Stimulated activated naive CD8-positive, alpha-beta T cell treated with anti-CD3 and anti-CD28 coated beads, Interleukin-15, Interleukin-2, amounts not matched to agents 100 ng/mL and 50 ng/mL, for 24 hours (primary cell): ENCODE measurements around the gene ANKZF1.

Source experiments
- H3K27ac Mint-ChIP-seq: one replicate; pipeline ENCODE4 v1.8.0; 2021; ENCODE audit warnings: mild to moderate bottlenecking, mixed read lengths
- H3K27me3 Mint-ChIP-seq: one replicate; pipeline ENCODE4 v1.8.0; 2021; ENCODE audit warnings: mixed read lengths
- H3K36me3 Mint-ChIP-seq: one replicate; pipeline ENCODE4 v1.8.0; 2021; ENCODE audit warnings: low read depth, mixed read lengths
- H3K4me1 Mint-ChIP-seq: one replicate; pipeline ENCODE4 v1.8.0; 2021; ENCODE audit warnings: low read depth, mixed read lengths
- H3K4me3 Mint-ChIP-seq: one replicate; pipeline ENCODE4 v1.8.0; 2021; ENCODE audit warnings: mild to moderate bottlenecking, mixed read lengths
- H3K9me3 Mint-ChIP-seq: one replicate; pipeline ENCODE4 v1.8.0; 2021; ENCODE audit warnings: mixed read lengths

ANKZF1 gene

GRCh38 chr2:219230059-219230540 is 494 bp downstream of the ANKZF1 start:
- Mint-ChIP-seq H3K36me3 (peaks cover 59% of the 10 kb centered on the region), H3K4me3 (peak overlapping the region; percentile 100), H3K27ac (peak overlapping the region; percentile 100), H3K4me1 (peaks cover 54% of the 10 kb centered on the region), H3K9me3 (no peaks in the 10 kb centered on the region), H3K27me3 (no peaks in the 10 kb centered on the region)

- Mint-ChIP-seq H3K4me1 (peaks cover 32% of the 10 kb centered on the region), H3K27ac (no peak overlapping the region), H3K9me3 (no peaks in the 10 kb centered on the region), H3K4me3 (no peak overlapping the region), H3K36me3 (peaks cover 78% of the 10 kb centered on the region), H3K27me3 (no peaks in the 10 kb centered on the region)
These were observed 4.7 kb downstream of the ANKZF1 start for GRCh38 chr2:219234331-219234730.

GRCh38 chr2:219243291-219243761 is 13.7 kb downstream of the ANKZF1 start:
- Mint-ChIP-seq H3K36me3 (peaks cover 11% of the 10 kb centered on the region), H3K27ac (no peak overlapping the region), H3K4me1 (peaks cover 41% of the 10 kb centered on the region), H3K27me3 (no peaks in the 10 kb centered on the region), H3K9me3 (no peaks in the 10 kb centered on the region), H3K4me3 (peak overlapping the region; percentile 64)

GRCh38 chr2:219244789-219245147 is 15.2 kb downstream of the ANKZF1 start:
- Mint-ChIP-seq H3K27ac (peak overlapping the region; percentile 96), H3K9me3 (no peaks in the 10 kb centered on the region), H3K4me3 (peak overlapping the region; percentile 92), H3K4me1 (peaks cover 56% of the 10 kb centered on the region), H3K36me3 (peaks cover 23% of the 10 kb centered on the region), H3K27me3 (no peaks in the 10 kb centered on the region)

- peaks cover 61% of the 10 kb centered on the region for H3K4me1 Mint-ChIP-seq
- H3K36me3 Mint-ChIP-seq: peaks cover 29% of the 10 kb centered on the region
- H3K4me3 Mint-ChIP-seq: peak within 1 kb of the TSS; percentile 92
- H3K9me3 Mint-ChIP-seq: no peaks in the 10 kb centered on the region
- H3K27ac Mint-ChIP-seq: peak within 1 kb of the TSS; percentile 96
- H3K27me3 Mint-ChIP-seq: no peaks in the 10 kb centered on the region
These were observed 15.7 kb downstream of the ANKZF1 start, which contains the start of the genes GLB1L and STK16 for GRCh38 chr2:219245148-219245898. GLB1L (minus strand) TSS chr2:219245444; CDS start chr2:219243573, 1,871 bp downstream. STK16 (plus strand) TSS chr2:219245479; CDS start chr2:219246000, 521 bp downstream.

- Mint-ChIP-seq H3K4me1 (peaks cover 67% of the 10 kb centered on the region), H3K27ac (peak overlapping the region; percentile 96), H3K27me3 (no peaks in the 10 kb centered on the region), H3K9me3 (no peaks in the 10 kb centered on the region), H3K36me3 (peaks cover 34% of the 10 kb centered on the region), H3K4me3 (peak overlapping the region; percentile 92)
These were observed 16.3 kb downstream of the ANKZF1 start for GRCh38 chr2:219245899-219246230.

- H3K27me3 Mint-ChIP-seq: no peaks in the 10 kb centered on the region
- H3K9me3 Mint-ChIP-seq: no peaks in the 10 kb centered on the region
- peak overlapping the region; percentile 76 for H3K27ac Mint-ChIP-seq
- H3K4me3 Mint-ChIP-seq: peak overlapping the region; percentile 92
- H3K36me3 Mint-ChIP-seq: peaks cover 41% of the 10 kb centered on the region
- peaks cover 73% of the 10 kb centered on the region for H3K4me1 Mint-ChIP-seq
These were observed 17.0 kb downstream of the ANKZF1 start for GRCh38 chr2:219246559-219246958.

- no peaks in the 10 kb centered on the region for H3K27me3 Mint-ChIP-seq
- H3K4me1 Mint-ChIP-seq: peaks cover 85% of the 10 kb centered on the region
- H3K4me3 Mint-ChIP-seq: peak overlapping the region; percentile 92
- peak overlapping the region; percentile 76 for H3K27ac Mint-ChIP-seq
- H3K36me3 Mint-ChIP-seq: peaks cover 52% of the 10 kb centered on the region
- no peaks in the 10 kb centered on the region for H3K9me3 Mint-ChIP-seq
These were observed 18.4 kb downstream of the ANKZF1 start for GRCh38 chr2:219247678-219248642.

GRCh38 chr2:219248845-219249202 is 19.2 kb downstream of the ANKZF1 start:
- Mint-ChIP-seq H3K27ac (peak overlapping the region; percentile 77), H3K36me3 (peaks cover 52% of the 10 kb centered on the region), H3K27me3 (no peaks in the 10 kb centered on the region), H3K9me3 (no peaks in the 10 kb centered on the region), H3K4me3 (peak overlapping the region; percentile 87), H3K4me1 (peaks cover 79% of the 10 kb centered on the region)

- H3K27me3 Mint-ChIP-seq: no peaks in the 10 kb centered on the region
- H3K4me3 Mint-ChIP-seq: peak overlapping the region; percentile 87
- no peaks in the 10 kb centered on the region for H3K9me3 Mint-ChIP-seq
- H3K27ac Mint-ChIP-seq: peak overlapping the region; percentile 77
- H3K4me1 Mint-ChIP-seq: peaks cover 75% of the 10 kb centered on the region
- H3K36me3 Mint-ChIP-seq: peaks cover 52% of the 10 kb centered on the region
These were observed 19.8 kb downstream of the ANKZF1 start for GRCh38 chr2:219249203-219249980.

- Mint-ChIP-seq H3K9me3 (no peaks in the 10 kb centered on the region), H3K4me3 (peak overlapping the region; percentile 87), H3K27me3 (no peaks in the 10 kb centered on the region), H3K36me3 (peaks cover 52% of the 10 kb centered on the region), H3K27ac (peak overlapping the region; percentile 24), H3K4me1 (peaks cover 78% of the 10 kb centered on the region)
These were observed 20.6 kb downstream of the ANKZF1 start for GRCh38 chr2:219250049-219250781.

- Mint-ChIP-seq H3K9me3 (no peaks in the 10 kb centered on the region), H3K27me3 (no peaks in the 10 kb centered on the region), H3K27ac (peak overlapping the region; percentile 91), H3K36me3 (peaks cover 52% of the 10 kb centered on the region), H3K4me1 (peaks cover 78% of the 10 kb centered on the region), H3K4me3 (peak overlapping the region; percentile 87)
These were observed 22.1 kb downstream of the ANKZF1 start for GRCh38 chr2:219251656-219252055.

- Mint-ChIP-seq H3K27ac (peak overlapping the region; percentile 91), H3K9me3 (no peaks in the 10 kb centered on the region), H3K27me3 (no peaks in the 10 kb centered on the region), H3K4me1 (peaks cover 73% of the 10 kb centered on the region), H3K36me3 (peaks cover 47% of the 10 kb centered on the region), H3K4me3 (peak overlapping the region; percentile 87)
These were observed 22.5 kb downstream of the ANKZF1 start for GRCh38 chr2:219252084-219252483.

GRCh38 chr2:219252570-219252899 is 22.9 kb downstream of the ANKZF1 start:
- no peaks in the 10 kb centered on the region for H3K27me3 Mint-ChIP-seq
- peaks cover 69% of the 10 kb centered on the region for H3K4me1 Mint-ChIP-seq
- peak overlapping the region; percentile 91 for H3K27ac Mint-ChIP-seq
- no peaks in the 10 kb centered on the region for H3K9me3 Mint-ChIP-seq
- peaks cover 47% of the 10 kb centered on the region for H3K36me3 Mint-ChIP-seq
- H3K4me3 Mint-ChIP-seq: peak overlapping the region; percentile 87
